ES-I3 (cell line): Measurements from ENCODE around the gene LEKR1.

Experiments used
- H3K36me3 ChIP-seq: 2 replicates; pipeline ENCODE4 v1.6.1; 2013; ENCODE audit warnings: mild to moderate bottlenecking, low read length, control low read depth, moderate library complexity; ENCODE audit not compliant: insufficient read depth
- H3K4me1 ChIP-seq: 2 replicates; pipeline ENCODE4 v1.6.1; 2013; ENCODE audit warnings: mild to moderate bottlenecking, control low read depth, low read length; ENCODE audit not compliant: insufficient read depth
- H3K9ac ChIP-seq: 2 replicates; pipeline ENCODE4 v1.6.1; 2013; ENCODE audit warnings: low read depth, mild to moderate bottlenecking, low read length, moderate library complexity
- H3K9me3 ChIP-seq: 2 replicates; pipeline ENCODE4 v1.6.1; 2013; ENCODE audit warnings: mild to moderate bottlenecking, low read length, moderate library complexity; ENCODE audit not compliant: control insufficient read depth, insufficient read depth

LEKR1 gene

GRCh38 chr3:156978481-156978961 lies 152.4 kb downstream of the LEKR1 start:
- no peak overlapping the region for H3K9ac ChIP-seq
- no peaks in the 10 kb centered on the region for H3K36me3 ChIP-seq
- no peaks in the 10 kb centered on the region; the same call in 1 of the 2 replicates for H3K4me1 ChIP-seq
- H3K9me3 ChIP-seq, result no peaks in the 10 kb centered on the region

GRCh38 chr3:156981005-156981404 lies 154.9 kb downstream of the LEKR1 start:
- no peaks in the 10 kb centered on the region for H3K9me3 ChIP-seq
- no peaks in the 10 kb centered on the region; the same call in 1 of the 2 replicates for H3K4me1 ChIP-seq
- H3K36me3 ChIP-seq, result no peaks in the 10 kb centered on the region
- no peak overlapping the region for H3K9ac ChIP-seq

- Histone ChIP-seq H3K4me1 (no peaks in the 10 kb centered on the region), H3K9me3 (no peaks in the 10 kb centered on the region), H3K9ac (no peak overlapping the region), H3K36me3 (no peaks in the 10 kb centered on the region)
These were observed 157.4 kb downstream of the LEKR1 start for GRCh38 chr3:156983559-156983958.

DNA sequence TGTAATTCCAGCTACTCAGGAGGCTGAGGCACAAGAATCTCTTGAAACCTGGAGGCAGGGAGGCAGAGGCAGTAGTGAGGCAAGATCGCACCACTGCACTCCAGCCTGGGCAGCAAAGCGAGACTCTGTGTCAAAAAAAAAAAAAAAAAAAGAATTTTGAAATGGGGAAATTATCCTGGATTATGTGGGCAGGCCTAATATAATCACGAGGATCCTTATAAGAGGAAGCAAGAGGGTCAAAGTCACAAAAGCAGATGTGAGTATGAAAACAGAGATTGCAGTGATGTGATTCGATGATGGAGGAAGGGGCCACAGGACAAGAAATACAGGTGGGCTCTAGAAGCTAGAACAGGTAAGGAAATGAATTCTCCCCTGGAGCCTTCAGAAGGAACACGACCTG lies 159.6 kb downstream of the LEKR1 start:
- Histone ChIP-seq H3K4me1 (no peaks in the 10 kb centered on the region), H3K9me3 (no peaks in the 10 kb centered on the region), H3K9ac (no peak overlapping the region), H3K36me3 (no peaks in the 10 kb centered on the region)

GRCh38 chr3:156987946-156988345 lies 161.8 kb downstream of the LEKR1 start:
- Histone ChIP-seq H3K9ac (no peak overlapping the region), H3K4me1 (no peaks in the 10 kb centered on the region), H3K36me3 (no peaks in the 10 kb centered on the region), H3K9me3 (no peaks in the 10 kb centered on the region)

DNA sequence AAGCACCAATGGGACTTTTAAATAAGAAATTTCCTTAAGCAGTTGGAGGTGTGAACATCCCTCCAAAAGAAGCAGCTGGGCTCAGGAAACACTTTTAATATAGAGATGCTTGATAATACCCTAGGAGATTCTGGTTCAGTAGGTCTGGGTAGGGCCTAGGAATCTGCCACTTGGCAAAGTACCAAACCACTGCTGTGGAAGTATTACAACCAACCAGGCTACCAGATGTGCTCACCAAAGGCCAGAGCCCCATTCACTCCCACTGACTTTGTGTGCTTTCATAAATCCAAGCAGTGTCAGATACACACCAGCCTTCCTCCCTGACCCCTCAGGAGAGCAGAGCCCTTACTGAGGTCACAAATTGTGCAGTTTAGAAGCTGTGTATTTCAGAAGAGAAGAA lies 171.2 kb downstream of the LEKR1 start:
- Histone ChIP-seq H3K36me3 (no peaks in the 10 kb centered on the region), H3K9me3 (no peaks in the 10 kb centered on the region), H3K9ac (no peak overlapping the region), H3K4me1 (no peaks in the 10 kb centered on the region)

DNA sequence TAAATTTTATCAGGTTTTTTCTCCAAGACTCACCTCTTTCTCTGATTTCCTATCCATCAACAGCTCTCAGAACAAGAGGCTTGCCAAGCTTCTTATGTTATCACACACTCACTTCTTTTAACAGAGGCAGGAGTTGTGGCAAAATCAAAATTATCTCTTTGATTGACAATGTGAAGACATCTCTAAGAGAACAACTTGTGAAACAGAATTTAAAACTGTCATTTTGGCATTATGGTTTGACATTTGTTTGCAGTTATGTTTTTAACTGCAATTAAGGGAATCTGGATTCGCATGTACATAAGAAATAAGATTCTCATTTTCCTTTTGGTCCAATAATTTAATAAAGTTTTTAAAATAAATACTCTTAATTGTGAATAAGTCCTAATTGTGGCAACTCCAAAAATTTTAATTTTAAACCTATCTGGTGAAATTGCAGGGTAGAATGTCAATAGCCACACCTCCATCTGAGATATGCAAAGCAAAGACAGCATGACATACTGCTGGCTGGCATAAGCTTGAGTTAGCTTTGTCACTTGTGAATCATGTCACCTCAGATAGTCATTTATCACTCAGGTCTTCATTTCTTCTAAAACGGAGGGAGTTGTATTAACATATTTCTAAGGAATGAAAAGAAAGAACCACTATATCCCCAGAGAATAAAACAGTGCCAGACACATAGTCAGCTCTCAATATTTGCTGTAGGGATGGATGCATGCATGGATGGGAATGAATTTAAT lies 175.2 kb downstream of the LEKR1 start:
- Histone ChIP-seq H3K9me3 (no peaks in the 10 kb centered on the region), H3K36me3 (no peaks in the 10 kb centered on the region), H3K4me1 (no peaks in the 10 kb centered on the region)

GRCh38 chr3:157021679-157022078 lies 195.5 kb downstream of the LEKR1 start:
- no peaks in the 10 kb centered on the region for H3K9me3 ChIP-seq
- no peak overlapping the region for H3K9ac ChIP-seq
- H3K36me3 ChIP-seq, result no peaks in the 10 kb centered on the region
- no peaks in the 10 kb centered on the region for H3K4me1 ChIP-seq

More for the DNA sequence above, 175.2 kb downstream of the LEKR1 start:
- no peak overlapping the region for H3K9ac ChIP-seq

DNA sequence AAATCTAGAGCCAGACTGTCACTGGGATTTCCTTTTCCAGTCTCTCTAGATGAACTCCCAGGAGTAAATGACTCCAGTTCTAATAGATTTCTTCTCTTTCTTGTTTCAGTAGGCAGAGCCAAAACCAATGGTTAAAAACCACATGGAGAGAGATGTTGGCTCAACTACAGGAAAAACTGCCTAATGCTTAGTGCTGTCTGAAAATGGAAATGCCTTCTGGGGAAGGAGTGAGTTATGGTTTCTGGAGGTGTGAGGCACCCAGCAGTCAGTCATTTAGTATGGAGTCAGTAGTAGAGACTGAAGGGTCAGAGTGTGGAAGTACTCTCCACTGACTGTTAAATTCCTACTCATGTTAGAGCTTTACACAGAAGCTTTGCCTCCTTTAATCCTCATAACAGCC lies 197.1 kb downstream of the LEKR1 start:
- H3K36me3 ChIP-seq, result no peaks in the 10 kb centered on the region
- no peaks in the 10 kb centered on the region for H3K4me1 ChIP-seq
- H3K9ac ChIP-seq, result no peak overlapping the region
- no peaks in the 10 kb centered on the region for H3K9me3 ChIP-seq

DNA sequence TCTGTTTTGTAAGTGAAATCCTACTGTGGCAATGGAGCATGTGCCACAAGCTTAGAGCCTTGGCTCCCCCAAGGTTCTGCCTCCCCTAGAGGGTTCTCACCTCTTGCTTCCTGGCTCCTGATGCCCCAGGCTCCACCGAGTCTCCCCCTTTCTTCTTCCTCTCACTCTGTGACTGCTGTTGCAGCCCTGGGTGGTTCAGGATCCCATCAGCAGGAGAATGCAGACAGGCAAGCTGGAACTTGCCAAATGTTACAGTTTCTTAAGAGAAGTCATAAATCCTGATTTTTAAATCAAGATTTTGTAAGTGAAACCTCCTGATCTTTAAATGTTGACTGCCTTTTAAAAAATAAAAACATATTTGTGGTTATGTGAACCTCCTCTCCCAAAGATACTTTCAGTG lies 199.9 kb downstream of the LEKR1 start:
- Histone ChIP-seq H3K36me3 (no peaks in the 10 kb centered on the region), H3K9ac (no peak overlapping the region)

GRCh38 chr3:157027861-157028745 lies 201.9 kb downstream of the LEKR1 start:
- H3K36me3 ChIP-seq, result no peaks in the 10 kb centered on the region
- no peak overlapping the region for H3K9ac ChIP-seq
- no peaks in the 10 kb centered on the region for H3K4me1 ChIP-seq
- H3K9me3 ChIP-seq, result no peaks in the 10 kb centered on the region

More for the DNA sequence above, 199.9 kb downstream of the LEKR1 start:
- Histone ChIP-seq H3K4me1 (no peaks in the 10 kb centered on the region), H3K9me3 (no peaks in the 10 kb centered on the region)

DNA sequence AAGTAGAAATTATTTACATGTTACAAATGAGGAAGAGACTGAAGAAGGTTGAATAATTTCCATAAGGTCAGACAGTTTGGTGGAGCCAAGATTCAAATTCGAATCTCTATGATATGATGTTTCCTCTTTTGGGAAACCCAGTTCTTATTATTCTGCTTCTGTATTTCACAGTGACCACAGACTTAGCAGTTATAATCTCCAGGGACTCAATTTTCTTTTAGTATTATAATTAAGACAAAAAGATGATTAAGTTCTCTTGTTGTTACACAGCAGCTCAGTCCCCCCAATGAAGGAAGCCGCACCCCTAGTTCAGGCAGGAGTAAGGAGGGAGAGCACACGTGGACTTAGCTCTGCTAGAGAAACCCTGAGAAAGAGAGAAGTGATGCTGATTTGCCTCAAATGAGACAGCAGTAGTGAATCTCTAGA lies 203.2 kb downstream of the LEKR1 start:
- H3K9me3 ChIP-seq, result no peaks in the 10 kb centered on the region
- H3K9ac ChIP-seq, result no peak overlapping the region
- no peaks in the 10 kb centered on the region for H3K4me1 ChIP-seq
- H3K36me3 ChIP-seq, result no peaks in the 10 kb centered on the region

DNA sequence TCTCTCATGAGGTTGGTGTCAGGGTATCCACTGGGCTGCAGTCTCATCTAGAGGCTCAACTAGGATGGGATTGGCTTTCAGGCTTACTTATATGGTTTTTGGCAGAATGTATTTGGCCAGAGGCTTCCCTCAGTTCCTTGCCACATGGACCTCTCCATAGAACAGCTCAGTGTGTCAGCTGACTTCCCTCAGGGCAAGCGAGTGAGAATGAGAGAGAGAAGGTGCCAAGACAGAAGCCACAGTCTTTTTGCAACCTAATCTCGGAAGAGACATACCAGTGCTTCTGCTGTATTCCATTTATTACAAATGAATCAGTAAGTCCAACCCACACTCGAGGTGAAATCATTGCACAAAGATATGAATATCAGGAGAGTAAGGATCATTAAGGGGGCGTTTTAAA lies 204.6 kb downstream of the LEKR1 start:
- H3K9me3 ChIP-seq, result no peaks in the 10 kb centered on the region
- no peak overlapping the region for H3K9ac ChIP-seq
- H3K4me1 ChIP-seq, result no peaks in the 10 kb centered on the region
- no peaks in the 10 kb centered on the region for H3K36me3 ChIP-seq

GRCh38 chr3:157033001-157033400 lies 206.8 kb downstream of the LEKR1 start:
- H3K9ac ChIP-seq, result no peak overlapping the region
- no peaks in the 10 kb centered on the region for H3K36me3 ChIP-seq
- no peaks in the 10 kb centered on the region for H3K4me1 ChIP-seq
- no peaks in the 10 kb centered on the region for H3K9me3 ChIP-seq

DNA sequence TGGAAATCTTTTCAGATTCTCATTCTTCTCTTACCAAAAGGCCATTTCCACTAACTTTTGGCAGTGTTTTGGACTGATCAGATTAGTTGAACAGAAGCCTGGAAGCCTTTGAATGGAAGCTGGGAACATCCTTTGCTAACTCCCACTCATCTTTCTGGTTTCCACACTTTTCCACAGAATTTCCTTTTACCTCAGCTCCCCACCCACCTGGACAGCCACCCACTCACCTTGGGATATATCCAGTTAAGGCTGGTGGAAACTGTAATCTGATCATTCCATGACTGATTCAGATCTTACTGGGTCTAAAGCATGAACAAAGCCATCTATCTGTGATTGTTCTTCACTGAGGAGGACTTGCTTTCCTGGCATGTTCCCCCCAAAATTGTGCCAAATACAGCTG lies 214.3 kb downstream of the LEKR1 start:
- H3K9me3 ChIP-seq, result no peaks in the 10 kb centered on the region

More for the DNA sequence above, 214.3 kb downstream of the LEKR1 start:
- Histone ChIP-seq H3K36me3 (no peaks in the 10 kb centered on the region), H3K9ac (no peak overlapping the region), H3K4me1 (no peaks in the 10 kb centered on the region)
